SK-N-SH treated with all-trans-retinoic acid at 6 μM for 48 hours (cell line): Measurements from ENCODE around the gene OXLD1.

Experiments used
- ATAC-seq: fragments of 200-7000 bp; cut with Tn5 transposase; 3 replicates; pipeline ENCODE4 v1.9.1; 2020; ENCODE audit warnings: mild to moderate bottlenecking, moderate library complexity
- ARNTL ChIP-seq: fragments of 450-650 bp; formaldehyde crosslinking; IDR thresholded peaks from 2 replicates; pipeline ENCODE4 v1.5.0; 2020; ENCODE audit warnings: low read depth, mild to moderate bottlenecking, moderate library complexity, borderline replicate concordance
- BACH2 ChIP-seq: fragments of 250-450 bp; sonication (Bioruptor Pico); IDR thresholded peaks from 2 replicates; pipeline ENCODE4 v1.9.0; 2021; ENCODE audit warnings: mild to moderate bottlenecking, borderline replicate concordance
- CSDC2 ChIP-seq: fragments of 250-450 bp; sonication (Bioruptor Pico); IDR thresholded peaks from 2 replicates; pipeline ENCODE4 v1.5.0; 2020; ENCODE audit warnings: mild to moderate bottlenecking, moderate library complexity
- CSRNP3 ChIP-seq: fragments of 250-450 bp; sonication (Bioruptor Pico); IDR thresholded peaks from 2 replicates; pipeline ENCODE4 v1.5.1; 2021; ENCODE audit warnings: mild to moderate bottlenecking, moderate library complexity
- ESRRG ChIP-seq: fragments of 250-450 bp; sonication (Bioruptor Pico); IDR thresholded peaks from 2 replicates; pipeline ENCODE4 v1.6.1; 2021; ENCODE audit warnings: mild to moderate bottlenecking
- GLIS3 ChIP-seq: fragments of 250-450 bp; sonication (Bioruptor Pico); IDR thresholded peaks from 2 replicates; pipeline ENCODE4 v1.5.0; 2020; ENCODE audit warnings: mild to moderate bottlenecking, moderate library complexity
- OSR1 ChIP-seq: fragments of 250-450 bp; sonication (Bioruptor Pico); IDR thresholded peaks from 2 replicates; pipeline ENCODE4 v1.8.0; 2022; ENCODE audit warnings: moderate library complexity, mild to moderate bottlenecking, inconsistent platforms
- PATZ1 ChIP-seq: fragments of 250-450 bp; sonication (Bioruptor Pico); IDR thresholded peaks from 2 replicates; pipeline ENCODE4 v1.8.0; 2020; ENCODE audit warnings: mild to moderate bottlenecking, moderate library complexity, borderline replicate concordance
- PPARA ChIP-seq: fragments of 250-450 bp; sonication (Bioruptor Pico); IDR thresholded peaks from 2 replicates; pipeline ENCODE4 v1.5.0; 2020; ENCODE audit warnings: mild to moderate bottlenecking, borderline replicate concordance
- SNAI2 ChIP-seq: fragments of 250-450 bp; sonication (Bioruptor Pico); IDR thresholded peaks from 2 replicates; pipeline ENCODE4 v1.5.0; 2020; ENCODE audit warnings: mild to moderate bottlenecking, moderate library complexity
- TOX ChIP-seq: fragments of 250-450 bp; sonication (Bioruptor Pico); IDR thresholded peaks from 2 replicates; pipeline ENCODE4 v1.8.0; 2021; ENCODE audit warnings: mild to moderate bottlenecking, moderate library complexity, borderline replicate concordance
- ZC3H10 ChIP-seq: fragments of 250-450 bp; sonication (Bioruptor Pico); IDR thresholded peaks from 2 replicates; pipeline ENCODE4 v1.5.1; 2021; ENCODE audit warnings: mild to moderate bottlenecking, moderate library complexity
- ZFP3 ChIP-seq: fragments of 250-450 bp; sonication (Bioruptor Pico); IDR thresholded peaks from 2 replicates; pipeline ENCODE4 v1.5.0; 2020; ENCODE audit warnings: mild to moderate bottlenecking, moderate library complexity
- ZFP30 ChIP-seq: fragments of 450-650 bp; formaldehyde crosslinking; IDR thresholded peaks from 2 replicates; pipeline ENCODE4 v1.5.0; 2022; ENCODE audit warnings: mild to moderate bottlenecking, moderate library complexity
- ZNF565 ChIP-seq: fragments of 450-650 bp; formaldehyde crosslinking; conservative IDR thresholded peaks from 2 replicates; pipeline ENCODE4 v1.5.0; 2020; ENCODE audit warnings: low read depth, mild to moderate bottlenecking, moderate library complexity
- ZNF8 ChIP-seq: fragments of 450-650 bp; formaldehyde crosslinking; IDR thresholded peaks from 2 replicates; pipeline ENCODE4 v1.5.0; 2020; ENCODE audit warnings: mild to moderate bottlenecking, moderate library complexity
- TF ChIP-seq, protein P1 (sequence below): fragments of 250-450 bp; sonication (Bioruptor Pico); IDR thresholded peaks from 2 replicates; pipeline ENCODE4 v1.8.0; 2021; ENCODE audit warnings: low read depth, mild to moderate bottlenecking, moderate library complexity, borderline replicate concordance
- TF ChIP-seq, protein P2 (sequence below): fragments of 250-450 bp; sonication (Bioruptor Pico); IDR thresholded peaks from 2 replicates; pipeline ENCODE4 v1.5.1; 2020; ENCODE audit warnings: low read depth, mild to moderate bottlenecking, moderate library complexity

The OXLD1 gene

DNA sequence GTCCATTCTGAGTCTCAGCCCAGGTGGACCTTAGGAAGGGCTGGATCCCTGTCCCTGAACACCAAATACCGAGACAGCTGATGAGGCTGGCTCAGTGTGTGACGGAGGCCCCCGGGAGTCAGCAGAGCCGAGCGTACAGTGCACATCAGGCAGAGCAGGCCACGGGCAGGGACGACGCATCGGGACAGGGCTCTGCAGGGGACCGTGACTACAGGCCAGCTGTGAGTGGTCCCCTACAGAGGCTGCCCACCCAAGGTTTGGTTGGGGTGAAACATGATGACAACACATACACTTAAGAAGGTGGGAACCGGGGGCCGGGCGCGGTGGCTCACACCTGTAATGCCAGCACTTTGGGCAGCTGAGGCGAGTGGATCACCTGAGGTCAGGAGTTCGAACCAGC is 6.5 kb upstream of the OXLD1 start:
- TF ChIP-seq TOX (CRISPR knock-in tag) = no peak
- TF ChIP-seq GLIS3 = no peak
- no peak for TF ChIP-seq ARNTL
- TF ChIP-seq OSR1 (CRISPR knock-in tag) = no peak
- TF ChIP-seq CSDC2 (CRISPR knock-in tag) = no peak
- no peak for TF ChIP-seq ESRRG (CRISPR knock-in tag)
- no peak for TF ChIP-seq ZFP3 (CRISPR knock-in tag)
- TF ChIP-seq ZNF8 (CRISPR knock-in tag) = no peak
- no peak for TF ChIP-seq ZC3H10 (CRISPR knock-in tag)
- TF ChIP-seq, protein P1, sequence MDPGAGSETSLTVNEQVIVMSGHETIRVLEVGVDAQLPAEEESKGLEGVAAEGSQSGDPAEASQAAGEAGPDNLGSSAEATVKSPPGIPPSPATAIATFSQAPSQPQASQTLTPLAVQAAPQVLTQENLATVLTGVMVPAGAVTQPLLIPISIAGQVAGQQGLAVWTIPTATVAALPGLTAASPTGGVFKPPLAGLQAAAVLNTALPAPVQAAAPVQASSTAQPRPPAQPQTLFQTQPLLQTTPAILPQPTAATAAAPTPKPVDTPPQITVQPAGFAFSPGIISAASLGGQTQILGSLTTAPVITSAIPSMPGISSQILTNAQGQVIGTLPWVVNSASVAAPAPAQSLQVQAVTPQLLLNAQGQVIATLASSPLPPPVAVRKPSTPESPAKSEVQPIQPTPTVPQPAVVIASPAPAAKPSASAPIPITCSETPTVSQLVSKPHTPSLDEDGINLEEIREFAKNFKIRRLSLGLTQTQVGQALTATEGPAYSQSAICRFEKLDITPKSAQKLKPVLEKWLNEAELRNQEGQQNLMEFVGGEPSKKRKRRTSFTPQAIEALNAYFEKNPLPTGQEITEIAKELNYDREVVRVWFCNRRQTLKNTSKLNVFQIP (CRISPR knock-in tag) = no peak
- TF ChIP-seq ZFP30 (CRISPR knock-in tag) = no peak
- no peak for TF ChIP-seq PATZ1 (CRISPR knock-in tag)
- TF ChIP-seq, protein P2, sequence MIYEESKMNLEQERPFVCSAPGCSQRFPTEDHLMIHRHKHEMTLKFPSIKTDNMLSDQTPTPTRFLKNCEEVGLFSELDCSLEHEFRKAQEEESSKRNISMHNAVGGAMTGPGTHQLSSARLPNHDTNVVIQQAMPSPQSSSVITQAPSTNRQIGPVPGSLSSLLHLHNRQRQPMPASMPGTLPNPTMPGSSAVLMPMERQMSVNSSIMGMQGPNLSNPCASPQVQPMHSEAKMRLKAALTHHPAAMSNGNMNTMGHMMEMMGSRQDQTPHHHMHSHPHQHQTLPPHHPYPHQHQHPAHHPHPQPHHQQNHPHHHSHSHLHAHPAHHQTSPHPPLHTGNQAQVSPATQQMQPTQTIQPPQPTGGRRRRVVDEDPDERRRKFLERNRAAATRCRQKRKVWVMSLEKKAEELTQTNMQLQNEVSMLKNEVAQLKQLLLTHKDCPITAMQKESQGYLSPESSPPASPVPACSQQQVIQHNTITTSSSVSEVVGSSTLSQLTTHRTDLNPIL (CRISPR knock-in tag) = no peak
- no peak for TF ChIP-seq CSRNP3
- no peak for TF ChIP-seq SNAI2 (CRISPR knock-in tag)
- TF ChIP-seq, all 23 proteins: peak for 0
- ATAC-seq = no peak

DNA sequence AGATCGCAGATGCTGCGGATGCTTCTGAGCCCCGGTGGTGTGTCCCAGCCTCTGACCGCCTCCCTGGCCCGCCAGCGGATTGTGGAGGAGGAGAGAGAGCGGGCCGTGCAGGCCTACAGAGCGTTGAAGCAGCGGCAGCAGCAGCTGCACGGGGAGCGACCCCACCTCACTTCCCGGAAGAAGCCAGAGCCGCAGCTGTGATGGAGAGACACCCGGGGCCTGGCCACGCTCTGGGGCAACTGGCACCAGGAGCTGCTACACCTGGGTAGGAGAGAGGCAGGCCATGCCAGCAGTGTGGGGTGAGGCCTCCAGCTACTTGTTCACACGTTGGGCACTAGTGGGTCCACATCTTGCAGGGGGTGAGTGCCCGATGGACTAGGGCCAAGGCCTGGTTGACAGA is 6.1 kb upstream of the OXLD1 start:
- no peak for ATAC-seq
- no peak for TF ChIP-seq ZNF565 (CRISPR knock-in tag)
- TF ChIP-seq TOX (CRISPR knock-in tag) = no peak
- no peak for TF ChIP-seq ZC3H10 (CRISPR knock-in tag)
- TF ChIP-seq, protein P2 (CRISPR knock-in tag) = no peak
- no peak for TF ChIP-seq CSRNP3
- TF ChIP-seq PATZ1 (CRISPR knock-in tag) = no peak
- no peak for TF ChIP-seq SNAI2 (CRISPR knock-in tag)
- TF ChIP-seq ESRRG (CRISPR knock-in tag) = no peak
- no peak for TF ChIP-seq PPARA
- TF ChIP-seq ZFP30 (CRISPR knock-in tag) = no peak
- TF ChIP-seq ZNF8 (CRISPR knock-in tag) = no peak
- TF ChIP-seq ZFP3 (CRISPR knock-in tag) = no peak
- TF ChIP-seq GLIS3 = no peak
- TF ChIP-seq, protein P1 (CRISPR knock-in tag) = no peak
- TF ChIP-seq BACH2 (CRISPR knock-in tag) = no peak
